ENCODE data around the gene UFD1.
"Not testable (repeated sequence)": the region's sequence is repeated elsewhere in the genome, so short reads cannot be mapped to it uniquely, and the experiment has no call there.

UFD1 gene

GRCh38 chr22:19449422-19449767, 29.6 kb downstream of the UFD1 start:
- TF ChIP-seq CTCF (IDR thresholded peaks at IDR 0.05), result no peak
- intact Hi-C loops (cut with DNase I; ENCODE audit: low total_unique reads), result no loop called here
- H3K27ac ChIP-seq, result no peak overlapping the region
- peaks cover 0 to 37% (median 17%) of the 10 kb centered on the region in 4 donors for H3K4me1 ChIP-seq
- no peak for DNase-seq
- H3K9me3 ChIP-seq, result no peaks in the 10 kb centered on the region
- peaks cover 22 to 44% (median 25%) of the 10 kb centered on the region in 3 donors for H3K36me3 ChIP-seq
- no peaks in the 10 kb centered on the region for H3K27me3 ChIP-seq
- H3K4me3 ChIP-seq, result no peak overlapping the region

- Histone ChIP-seq H3K27me3 (no peaks in the 10 kb centered on the region), H3K36me3 (peaks cover 17 to 44% (median 24%) of the 10 kb centered on the region in 3 donors), H3K4me3 (no peak overlapping the region), H3K9me3 (no peaks in the 10 kb centered on the region), H3K27ac (no peak overlapping the region), H3K4me1 (peaks cover 0 to 37% (median 17%) of the 10 kb centered on the region in 4 donors)
- no peak for DNase-seq
- no peak for TF ChIP-seq CTCF (IDR thresholded peaks at IDR 0.05)
- intact Hi-C loops (cut with DNase I; ENCODE audit: low total_unique reads), result no loop called here
Measured at GRCh38 chr22:19448739-19449421, 30.1 kb downstream of the UFD1 start.

GRCh38 chr22:19448076-19448607, 30.9 kb downstream of the UFD1 start:
- Histone ChIP-seq H3K4me3 (peak overlapping the region; percentile 81 to 88), H3K9me3 (no peaks in the 10 kb centered on the region), H3K4me1 (peaks cover 0 to 37% (median 17%) of the 10 kb centered on the region in 4 donors), H3K36me3 (peaks cover 10 to 44% (median 24%) of the 10 kb centered on the region in 3 donors), H3K27ac (peak overlapping the region; percentile 84 to 91), H3K27me3 (no peaks in the 10 kb centered on the region)
- intact Hi-C loops (cut with DNase I; ENCODE audit: low total_unique reads), result no loop called here
- no peak for DNase-seq
- TF ChIP-seq CTCF (IDR thresholded peaks at IDR 0.05), result no peak

- Histone ChIP-seq H3K36me3 (peaks cover 4 to 43% (median 18%) of the 10 kb centered on the region in 3 donors), H3K9me3 (no peaks in the 10 kb centered on the region), H3K4me1 (peaks cover 0 to 37% (median 17%) of the 10 kb centered on the region in 4 donors), H3K27me3 (no peaks in the 10 kb centered on the region), H3K27ac (peak within 1 kb of the TSS; percentile 84 to 91), H3K4me3 (peak within 1 kb of the TSS; percentile 81 to 88)
- TF ChIP-seq CTCF (IDR thresholded peaks at IDR 0.05), result no peak
- intact Hi-C loops (cut with DNase I; ENCODE audit: low total_unique reads), result no loop called here
- DNase-seq, result peak; percentile 91 to 94
Measured at GRCh38 chr22:19447330-19448075, 31.5 kb downstream of the UFD1 start, which contains the start of gene C22orf39. C22orf39 (minus strand) TSS chr22:19447711; CDS start chr22:19447688, 23 bp downstream.

GRCh38 chr22:19446603-19447329, 32.2 kb downstream of the UFD1 start:
- intact Hi-C loops (cut with DNase I; ENCODE audit: low total_unique reads), result no loop called here
- Histone ChIP-seq H3K36me3 (peaks cover 0 to 41% (median 12%) of the 10 kb centered on the region in 3 donors), H3K9me3 (no peaks in the 10 kb centered on the region), H3K4me1 (peaks cover 0 to 37% (median 17%) of the 10 kb centered on the region in 4 donors), H3K4me3 (peak overlapping the region; percentile 81 to 88), H3K27ac (peak overlapping the region; percentile 84 to 91), H3K27me3 (no peaks in the 10 kb centered on the region)
- no peak for TF ChIP-seq CTCF (IDR thresholded peaks at IDR 0.05)
- DNase-seq, result no peak

- DNase-seq; intact Hi-C loops (cut with DNase I; ENCODE audit: low total_unique reads); H3K9me3 ChIP-seq; H3K27ac ChIP-seq; H3K27me3 ChIP-seq; H3K4me3 ChIP-seq: not testable (repeated sequence)
- Histone ChIP-seq H3K4me1 (peaks cover 0 to 37% (median 17%) of the 10 kb centered on the region in 4 donors), H3K36me3 (peaks cover 0 to 35% (median 12%) of the 10 kb centered on the region in 3 donors)
Measured at GRCh38 chr22:19445279-19445982, 33.6 kb downstream of the UFD1 start.

Measured in tibial artery (tissue), 4 donors.